GM12865 (cell line): ENCODE measurements around the gene HPCAL4.

ENCODE experiments used
- DNase-seq: peaks from one replicate; pipeline ENCODE4 v3.0.0; 2010; ENCODE audit warnings: low read depth
- H3K4me3 ChIP-seq: 2 replicates; pipeline ENCODE4 v1.5.1; 2011; ENCODE audit warnings: mild to moderate bottlenecking, low read depth, low read length, control low read depth
- TF ChIP-seq, protein P1 (sequence below): IDR thresholded peaks from 2 replicates; pipeline ENCODE4 v1.5.1; 2011; ENCODE audit warnings: low read length, control low read depth, low read depth, inconsistent platforms; ENCODE audit not compliant: insufficient read depth; ENCODE audit errors: missing control alignments

HPCAL4 gene

DNA sequence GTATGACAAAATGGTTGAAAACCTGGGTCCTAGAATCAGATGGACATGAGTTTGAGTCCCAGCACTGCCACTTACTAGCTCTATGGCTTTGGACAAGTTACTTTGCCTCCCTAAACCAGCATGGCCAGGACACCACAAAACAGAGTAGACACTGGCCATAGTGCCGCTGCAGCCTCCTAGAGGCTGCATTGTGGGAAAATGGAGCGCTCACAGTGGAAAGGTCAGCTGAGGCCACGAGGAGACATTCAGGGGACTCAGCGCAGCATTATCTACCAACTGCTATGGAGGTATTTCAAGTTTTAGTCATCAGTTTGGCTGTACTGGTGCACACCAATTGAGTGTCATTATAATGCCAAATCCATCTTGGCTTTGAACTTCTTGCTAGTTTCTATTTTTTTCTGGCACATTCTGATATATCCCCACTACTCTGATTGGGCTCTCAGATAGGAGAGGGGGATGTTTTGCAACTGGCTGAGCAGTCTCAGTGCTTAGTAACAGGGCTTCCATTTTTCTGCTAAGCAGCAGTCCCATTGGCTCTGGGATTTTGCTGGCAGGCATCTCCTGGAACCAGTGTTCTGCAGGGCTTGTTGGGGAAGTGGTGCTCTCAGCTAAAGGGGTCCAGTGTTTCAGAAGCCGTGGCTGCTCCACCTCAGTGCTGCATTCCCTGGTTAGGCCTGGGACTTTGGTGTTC lies 35.5 kb downstream of the HPCAL4 start:
- H3K4me3 ChIP-seq = no peak overlapping the region
- TF ChIP-seq, protein P1, sequence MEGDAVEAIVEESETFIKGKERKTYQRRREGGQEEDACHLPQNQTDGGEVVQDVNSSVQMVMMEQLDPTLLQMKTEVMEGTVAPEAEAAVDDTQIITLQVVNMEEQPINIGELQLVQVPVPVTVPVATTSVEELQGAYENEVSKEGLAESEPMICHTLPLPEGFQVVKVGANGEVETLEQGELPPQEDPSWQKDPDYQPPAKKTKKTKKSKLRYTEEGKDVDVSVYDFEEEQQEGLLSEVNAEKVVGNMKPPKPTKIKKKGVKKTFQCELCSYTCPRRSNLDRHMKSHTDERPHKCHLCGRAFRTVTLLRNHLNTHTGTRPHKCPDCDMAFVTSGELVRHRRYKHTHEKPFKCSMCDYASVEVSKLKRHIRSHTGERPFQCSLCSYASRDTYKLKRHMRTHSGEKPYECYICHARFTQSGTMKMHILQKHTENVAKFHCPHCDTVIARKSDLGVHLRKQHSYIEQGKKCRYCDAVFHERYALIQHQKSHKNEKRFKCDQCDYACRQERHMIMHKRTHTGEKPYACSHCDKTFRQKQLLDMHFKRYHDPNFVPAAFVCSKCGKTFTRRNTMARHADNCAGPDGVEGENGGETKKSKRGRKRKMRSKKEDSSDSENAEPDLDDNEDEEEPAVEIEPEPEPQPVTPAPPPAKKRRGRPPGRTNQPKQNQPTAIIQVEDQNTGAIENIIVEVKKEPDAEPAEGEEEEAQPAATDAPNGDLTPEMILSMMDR = no peak
- no peak for DNase-seq

DNA sequence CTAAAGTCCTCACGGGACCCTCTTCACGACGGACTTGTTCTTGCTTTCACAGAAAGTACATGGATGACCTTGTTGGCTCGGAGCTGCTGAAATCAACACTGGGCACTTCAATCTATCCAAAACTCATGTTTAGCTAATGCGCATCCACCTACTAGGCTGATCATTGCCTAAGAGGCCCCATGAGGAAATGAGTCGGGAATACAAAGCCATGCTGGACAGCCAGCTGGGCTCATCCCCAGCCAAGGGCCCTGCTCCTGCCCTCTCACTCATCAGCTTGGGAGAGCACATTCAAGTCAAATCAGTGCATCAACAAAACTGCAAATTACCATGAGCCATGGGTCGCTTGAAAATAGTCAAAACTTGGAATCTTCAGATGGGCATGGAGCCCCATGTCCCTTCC lies 36.9 kb downstream of the HPCAL4 start:
- no peak for DNase-seq
- TF ChIP-seq, protein P1 = no peak
- no peak overlapping the region for H3K4me3 ChIP-seq

DNA sequence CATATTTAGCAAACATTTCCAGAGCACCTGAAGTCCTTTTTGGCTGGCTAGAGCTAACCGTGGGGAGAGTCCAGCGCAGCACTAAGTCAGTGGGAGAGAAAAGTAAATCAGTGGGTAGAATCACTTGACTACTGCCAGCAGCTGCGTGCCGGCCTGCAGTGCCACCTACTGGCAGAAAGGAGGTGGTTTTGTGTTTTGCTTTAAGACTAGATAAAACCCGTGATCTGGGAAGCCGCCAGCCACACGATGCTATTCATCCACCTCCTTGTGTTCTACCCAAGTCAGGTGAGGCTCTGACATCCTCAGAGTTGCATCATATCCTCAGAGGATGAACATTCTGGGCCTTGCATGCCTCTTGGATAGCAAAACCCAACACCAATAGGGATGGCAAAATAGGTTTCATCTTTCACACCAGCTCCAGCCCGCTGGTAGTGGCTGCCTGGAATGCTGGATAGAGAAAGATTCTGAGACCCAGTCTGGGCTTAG lies 37.6 kb downstream of the HPCAL4 start:
- TF ChIP-seq, protein P1 = peak; percentile 90
- H3K4me3 ChIP-seq = no peak overlapping the region
- DNase-seq = peak; percentile 88

DNA sequence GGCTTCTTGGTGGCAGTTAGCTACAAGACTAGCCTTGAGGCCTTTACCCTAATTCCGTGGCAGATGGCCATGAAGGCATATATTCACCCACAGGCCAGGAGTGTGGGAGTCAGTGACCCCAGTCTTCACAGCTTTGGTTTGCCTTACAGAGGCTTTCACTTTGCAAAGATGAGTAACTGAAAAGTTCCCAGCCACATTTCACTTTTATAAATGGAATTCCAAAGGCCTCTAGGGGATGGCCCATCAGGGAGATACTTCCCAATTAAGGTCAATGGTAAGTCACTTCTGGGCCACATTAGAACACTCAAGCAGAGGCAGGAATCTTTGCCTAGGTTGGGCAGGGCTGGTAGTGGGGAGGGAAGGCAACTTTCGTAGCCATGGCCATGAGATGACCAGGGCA lies 38.7 kb downstream of the HPCAL4 start:
- H3K4me3 ChIP-seq = no peak overlapping the region
- DNase-seq = no peak
- TF ChIP-seq, protein P1 = no peak

DNA sequence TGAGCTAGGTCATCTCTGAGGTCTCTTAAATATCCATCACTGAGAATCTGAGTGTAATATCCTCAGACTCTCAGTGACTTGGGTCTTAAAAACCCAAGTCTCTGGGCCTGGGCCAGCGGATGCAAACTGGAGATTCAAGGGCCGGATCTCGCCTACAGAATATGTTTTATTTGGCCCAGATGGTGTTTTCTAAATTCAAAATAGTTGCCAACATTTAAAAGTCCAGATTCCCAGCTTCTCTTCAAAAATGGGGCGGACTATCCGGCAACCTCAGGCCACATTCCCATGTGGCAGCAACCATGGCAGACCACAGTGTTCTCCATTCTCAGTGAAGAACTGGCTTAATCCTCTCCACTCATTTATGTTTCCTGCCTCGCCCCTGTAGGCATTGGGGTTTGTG lies 39.1 kb downstream of the HPCAL4 start:
- no peak for DNase-seq
- TF ChIP-seq, protein P1 = no peak
- H3K4me3 ChIP-seq = no peak overlapping the region

DNA sequence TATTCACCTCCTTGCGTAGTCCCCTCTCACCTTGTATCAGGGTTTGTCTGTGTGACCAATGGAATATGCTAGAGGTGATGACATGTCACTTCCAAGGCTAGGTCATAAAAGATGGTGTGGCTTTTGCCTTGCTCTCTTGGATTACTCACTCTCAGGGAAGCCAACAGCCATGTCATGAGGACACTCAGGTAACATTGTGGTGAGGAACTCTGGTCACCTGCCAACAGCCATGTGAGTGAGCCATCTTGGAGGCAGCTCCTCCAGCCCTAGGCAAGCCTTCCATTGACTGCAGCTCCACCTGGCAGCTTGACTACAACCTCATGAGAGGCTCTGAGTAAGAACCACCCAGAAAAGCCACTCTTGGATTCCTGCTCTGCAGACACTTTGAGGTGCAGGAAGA lies 40.8 kb downstream of the HPCAL4 start:
- TF ChIP-seq, protein P1 = no peak

More for the DNA sequence above, 40.8 kb downstream of the HPCAL4 start:
- no peak for DNase-seq
- no peak overlapping the region for H3K4me3 ChIP-seq
